Measurements from ENCODE around the gene ADAMTS17. TPM values are rescaled to one million over a fixed set of nuclear protein-coding genes. Genes with fewer than 3 reads are reported as not detected.

ADAMTS17 gene
- total RNA-seq, 1 experiment from 2014 or later, result 1.8 TPM

GRCh38 chr15:100171411-100171810, 170.4 kb downstream of the ADAMTS17 start (continued):
- no peak for TF ChIP-seq ZNF532 (CRISPR knock-in tag; IDR thresholded peaks at IDR 0.05; ENCODE audit: borderline replicate concordance)
- no peak for TF ChIP-seq JUN (CRISPR knock-in tag; IDR thresholded peaks at IDR 0.05)
- TF ChIP-seq ZNF416 (CRISPR knock-in tag; IDR thresholded peaks at IDR 0.05), result no peak
- no peak for TF ChIP-seq ZNF263 (CRISPR knock-in tag; IDR thresholded peaks at IDR 0.05; ENCODE audit: low read depth)
- TF ChIP-seq CDX4 (CRISPR knock-in tag; IDR thresholded peaks at IDR 0.05; ENCODE audit: borderline replicate concordance), result no peak
- no peak for TF ChIP-seq ETV6 (CRISPR knock-in tag; IDR thresholded peaks at IDR 0.05)

GRCh38 chr15:100170291-100171210, 171.2 kb downstream of the ADAMTS17 start:
- peaks cover 8% of the 10 kb centered on the region for H3K9me3 Mint-ChIP-seq
- no peak for DNase-seq (ENCODE audit: low spot score)
- no peak for ATAC-seq
- POLR2A ChIA-PET, result no interaction called here
- no peaks in the 10 kb centered on the region; the same call in 1 of the 2 replicates for H3K36me3 Mint-ChIP-seq
- CTCF ChIA-PET, result no interaction called here
- H3K27me3 Mint-ChIP-seq (ENCODE audit: low read depth), result no peaks in the 10 kb centered on the region
- peaks cover 6% of the 10 kb centered on the region; the same call in 1 of the 2 replicates for H3K4me1 Mint-ChIP-seq
- no peak overlapping the region for H3K4me3 Mint-ChIP-seq
- no peak overlapping the region for H3K27ac Mint-ChIP-seq
- TF ChIP-seq RORB (CRISPR knock-in tag; IDR thresholded peaks at IDR 0.05) (no peak), CREB1 (CRISPR knock-in tag; IDR thresholded peaks at IDR 0.05) (no peak), ZNF671 (CRISPR knock-in tag; IDR thresholded peaks at IDR 0.05) (no peak), NR2C2 (CRISPR knock-in tag; IDR thresholded peaks at IDR 0.05) (no peak), ZNF138 (CRISPR knock-in tag; conservative IDR thresholded peaks at IDR 0.05) (no peak), NFYB (CRISPR knock-in tag; conservative IDR thresholded peaks at IDR 0.05; ENCODE audit: low read depth) (no peak), E2F4 (CRISPR knock-in tag; IDR thresholded peaks at IDR 0.05; ENCODE audit: borderline replicate concordance, low read depth) (no peak), SMAD3 (CRISPR knock-in tag; IDR thresholded peaks at IDR 0.05; ENCODE audit: borderline replicate concordance) (no peak), ELF4 (CRISPR knock-in tag; IDR thresholded peaks at IDR 0.05; ENCODE audit: low read depth) (no peak), E2F1 (CRISPR knock-in tag; IDR thresholded peaks at IDR 0.05) (no peak)
